Measurements from ENCODE around the gene PPP1R2. TPM values are rescaled to one million over a fixed set of nuclear protein-coding genes. Genes with fewer than 3 reads are reported as not detected.
"Not testable (repeated sequence)": the region's sequence is repeated elsewhere in the genome, so short reads cannot be mapped to it uniquely, and the experiment has no call there.

PPP1R2 gene
- total and polyA plus RNA-seq, 12 donors, result 13.6 to 179 (median 49.5) TPM

DNA sequence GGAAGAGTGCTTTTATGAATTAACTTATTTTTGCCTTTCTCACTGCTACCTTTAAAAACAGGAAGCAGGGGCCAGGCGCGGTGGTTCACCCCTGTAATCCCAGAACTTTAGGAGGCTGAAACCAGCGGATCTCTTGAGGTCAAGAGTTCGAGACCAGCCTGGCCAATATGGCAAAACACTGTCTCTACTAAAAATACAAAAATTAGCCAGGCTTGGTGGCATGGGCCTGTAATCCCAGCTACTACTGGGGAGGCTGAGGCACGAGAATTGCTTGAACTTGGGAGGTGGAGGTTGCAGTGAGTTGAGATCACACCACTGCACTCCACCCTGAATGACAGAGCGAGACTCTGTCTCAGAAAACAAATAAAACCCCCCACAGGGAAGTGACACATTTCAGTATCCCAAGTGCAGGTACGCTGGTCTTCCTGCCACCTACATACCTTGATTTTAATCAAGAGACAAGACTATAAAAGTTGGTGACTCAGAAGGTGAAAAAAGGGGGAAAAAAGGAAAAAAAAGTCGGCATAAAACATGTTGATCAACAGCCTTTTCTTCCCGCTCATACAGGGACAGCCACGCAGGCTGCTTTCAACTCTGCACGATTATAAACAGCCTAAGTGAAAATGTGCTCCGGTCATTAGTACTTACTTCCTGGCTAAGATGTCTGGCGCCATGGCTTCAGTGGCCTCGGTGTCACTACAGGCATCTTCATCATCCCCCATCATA lies 18.8 kb downstream of the PPP1R2 start:
- Histone ChIP-seq H3K27ac (no peak overlapping the region), H3K9me3 (replicated peaks in 1 of 3) (no peaks in the 10 kb centered on the region), H3K27me3 (no peaks in the 10 kb centered on the region), H3K4me3 (no peak overlapping the region), H3K36me3 (replicated peaks in 1 of 2) (peaks cover 0 to 22% of the 10 kb centered on the region in 2 donors), H3K4me1 (replicated peaks in 1 of 2) (no peaks in the 10 kb centered on the region)
- DNase-seq, result no peak
- intact Hi-C loops (cut with DNase I), result loop anchor here in 1 of 2 donors (10.0 kb wide), 1 partner anchor 840 kb away; the partner anchor contains the start of gene FAM43A
- WGBS, 4 donors, result 83 to 88% (median 86%) methylated on average over 14 of the region's 14 CpGs
- TF ChIP-seq, protein P1, sequence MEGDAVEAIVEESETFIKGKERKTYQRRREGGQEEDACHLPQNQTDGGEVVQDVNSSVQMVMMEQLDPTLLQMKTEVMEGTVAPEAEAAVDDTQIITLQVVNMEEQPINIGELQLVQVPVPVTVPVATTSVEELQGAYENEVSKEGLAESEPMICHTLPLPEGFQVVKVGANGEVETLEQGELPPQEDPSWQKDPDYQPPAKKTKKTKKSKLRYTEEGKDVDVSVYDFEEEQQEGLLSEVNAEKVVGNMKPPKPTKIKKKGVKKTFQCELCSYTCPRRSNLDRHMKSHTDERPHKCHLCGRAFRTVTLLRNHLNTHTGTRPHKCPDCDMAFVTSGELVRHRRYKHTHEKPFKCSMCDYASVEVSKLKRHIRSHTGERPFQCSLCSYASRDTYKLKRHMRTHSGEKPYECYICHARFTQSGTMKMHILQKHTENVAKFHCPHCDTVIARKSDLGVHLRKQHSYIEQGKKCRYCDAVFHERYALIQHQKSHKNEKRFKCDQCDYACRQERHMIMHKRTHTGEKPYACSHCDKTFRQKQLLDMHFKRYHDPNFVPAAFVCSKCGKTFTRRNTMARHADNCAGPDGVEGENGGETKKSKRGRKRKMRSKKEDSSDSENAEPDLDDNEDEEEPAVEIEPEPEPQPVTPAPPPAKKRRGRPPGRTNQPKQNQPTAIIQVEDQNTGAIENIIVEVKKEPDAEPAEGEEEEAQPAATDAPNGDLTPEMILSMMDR (IDR thresholded peaks at IDR 0.05), result no peak
- TF ChIP-seq POLR2A (IDR thresholded peaks at IDR 0.05), result no peak

DNA sequence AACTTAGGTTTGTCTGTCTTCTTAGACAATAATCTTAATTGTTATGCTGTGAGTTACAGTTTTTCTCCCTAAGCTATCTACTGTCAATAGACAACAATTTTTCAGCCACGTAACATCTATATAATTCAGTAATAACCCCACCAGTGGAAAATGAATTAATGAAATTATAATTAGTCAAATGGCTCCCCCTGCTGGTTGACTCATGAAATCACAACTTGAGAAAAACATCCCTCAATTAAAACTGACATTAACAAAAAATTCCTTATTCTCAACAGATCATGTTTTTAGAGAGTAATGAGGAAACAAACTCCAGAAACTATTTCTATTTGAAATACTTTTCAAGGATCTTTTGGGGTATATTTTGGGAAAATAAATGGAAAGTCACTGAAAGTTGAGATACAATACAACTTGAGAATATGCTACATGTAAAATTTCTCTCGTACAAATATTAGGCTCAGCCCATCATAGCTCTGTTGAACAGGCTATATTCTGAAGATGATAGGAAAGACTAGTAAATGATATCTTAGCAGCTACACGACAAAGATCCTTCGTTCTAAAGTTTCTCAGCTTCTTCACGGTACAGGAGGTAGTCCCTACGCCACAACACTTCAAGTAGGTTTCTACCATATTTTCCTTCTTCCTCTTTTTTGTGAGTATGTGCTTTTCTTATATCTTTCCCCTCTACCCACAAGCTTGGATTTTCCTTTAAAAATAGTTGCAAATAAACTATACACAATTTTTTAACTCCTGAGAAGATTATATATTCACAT lies 20.7 kb downstream of the PPP1R2 start:
- intact Hi-C loops (cut with DNase I), result loop anchor here in 1 of 2 donors (10.0 kb wide), 1 partner anchor 838 kb away; the partner anchor contains the start of gene FAM43A
- no peak overlapping the region for H3K4me3 ChIP-seq

DNA sequence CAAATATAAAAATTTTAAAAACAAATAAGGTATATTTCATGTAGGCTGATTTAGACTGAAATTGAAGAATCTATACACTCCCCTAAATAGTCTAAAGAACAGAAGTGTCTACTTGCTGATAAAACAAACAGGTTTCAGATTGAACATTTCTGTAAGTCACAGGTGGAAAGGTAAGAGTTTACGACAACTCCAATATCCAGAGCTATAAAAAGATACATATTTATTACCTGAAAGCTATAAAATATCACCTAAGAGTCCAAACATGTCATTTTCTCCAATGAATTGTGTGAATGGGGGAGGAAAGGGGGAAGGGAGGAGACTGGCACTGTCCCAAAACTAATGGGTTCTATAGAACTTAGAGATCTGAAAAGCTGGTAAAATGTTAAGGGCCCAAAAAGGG lies 26.1 kb downstream of the PPP1R2 start:
- 85 to 100% (median 95%) methylated on average over 1 of the region's 1 CpG for WGBS, 4 donors
- no peak overlapping the region for H3K4me3 ChIP-seq

More for the DNA sequence above, 20.7 kb downstream of the PPP1R2 start:
- H3K27ac ChIP-seq, result no peak overlapping the region
- H3K9me3 ChIP-seq (replicated peaks in 1 of 3), result no peaks in the 10 kb centered on the region
- TF ChIP-seq, protein P1 (IDR thresholded peaks at IDR 0.05), result peak; percentile 67 to 88 (median 80)
- no peak for TF ChIP-seq POLR2A (IDR thresholded peaks at IDR 0.05)
- H3K4me1 ChIP-seq (replicated peaks in 1 of 2), result no peaks in the 10 kb centered on the region
- peaks cover 0 to 22% of the 10 kb centered on the region in 2 donors for H3K36me3 ChIP-seq (replicated peaks in 1 of 2)
- 59 to 63% (median 62%) methylated on average over 6 of the region's 6 CpGs for WGBS, 4 donors
- no peak for DNase-seq
- H3K27me3 ChIP-seq, result no peaks in the 10 kb centered on the region

GRCh38 chr3:195514610-195515235 lies 28.4 kb downstream of the PPP1R2 start:
- intact Hi-C loops (cut with DNase I), result not testable (repeated sequence)

More for the DNA sequence above, 26.1 kb downstream of the PPP1R2 start:
- Histone ChIP-seq H3K27me3 (no peaks in the 10 kb centered on the region), H3K9me3 (replicated peaks in 1 of 3) (no peaks in the 10 kb centered on the region), H3K4me1 (replicated peaks in 1 of 2) (no peaks in the 10 kb centered on the region), H3K36me3 (replicated peaks in 1 of 2) (peaks cover 0 to 18% of the 10 kb centered on the region in 2 donors), H3K27ac (no peak overlapping the region)
- intact Hi-C loops (cut with DNase I), result no loop called here
- no peak for TF ChIP-seq POLR2A (IDR thresholded peaks at IDR 0.05)
- TF ChIP-seq, protein P1 (IDR thresholded peaks at IDR 0.05), result no peak
- DNase-seq, result no peak

More at GRCh38 chr3:195514610-195515235, 28.4 kb downstream of the PPP1R2 start:
- H3K27me3 ChIP-seq; H3K27ac ChIP-seq; H3K9me3 ChIP-seq (replicated peaks in 1 of 3); H3K4me3 ChIP-seq; H3K4me1 ChIP-seq (replicated peaks in 1 of 2); DNase-seq: not testable (repeated sequence)
- peaks cover 0 to 21% of the 10 kb centered on the region in 2 donors for H3K36me3 ChIP-seq (replicated peaks in 1 of 2)
- 94 to 97% (median 95%) methylated on average over 1 of the region's 1 CpG for WGBS, 4 donors
